GM21529 (cell line): Measurements from ENCODE around the gene PLAC1.
A peak's percentile ranks its signal among the peaks of the same experiment; 100 is the strongest.

Experiments
- ATAC-seq: cut with Tn5 transposase; IDR thresholded peaks from one replicate; pipeline ENCODE4 v1.9.1; 2021; ENCODE audit not compliant: unreplicated experiment

PLAC1 gene

GRCh38 chrX:134631426-134632346 lies 26.6 kb downstream of the PLAC1 start:
- no peak for ATAC-seq

GRCh38 chrX:134628663-134629062 lies 29.6 kb downstream of the PLAC1 start:
- ATAC-seq = no peak

GRCh38 chrX:134626434-134626833 lies 31.8 kb downstream of the PLAC1 start:
- ATAC-seq = no peak

- no peak for ATAC-seq
Observed at GRCh38 chrX:134625315-134625718, 33.0 kb downstream of the PLAC1 start.

- ATAC-seq = no peak
Observed at GRCh38 chrX:134624046-134624430, 34.2 kb downstream of the PLAC1 start.

GRCh38 chrX:134623293-134624045 lies 34.8 kb downstream of the PLAC1 start:
- ATAC-seq = no peak

GRCh38 chrX:134622813-134623185 lies 35.5 kb downstream of the PLAC1 start:
- no peak for ATAC-seq

- ATAC-seq = peak; percentile 96
Observed at GRCh38 chrX:134622056-134622812, 36.0 kb downstream of the PLAC1 start.

GRCh38 chrX:134619838-134620237 lies 38.4 kb downstream of the PLAC1 start:
- ATAC-seq = no peak

- no peak for ATAC-seq
Observed at GRCh38 chrX:134613396-134613795, 44.9 kb downstream of the PLAC1 start.

- no peak for ATAC-seq
Observed at GRCh38 chrX:134608153-134608552, 50.1 kb downstream of the PLAC1 start.

- no peak for ATAC-seq
Observed at GRCh38 chrX:134607523-134607922, 50.7 kb downstream of the PLAC1 start.

- no peak for ATAC-seq
Observed at GRCh38 chrX:134604701-134605311, 53.5 kb downstream of the PLAC1 start.

GRCh38 chrX:134603806-134604700 lies 54.2 kb downstream of the PLAC1 start:
- no peak for ATAC-seq

- ATAC-seq = no peak
Observed at GRCh38 chrX:134602410-134602809, 55.9 kb downstream of the PLAC1 start.

GRCh38 chrX:134601240-134601765 lies 57.0 kb downstream of the PLAC1 start:
- ATAC-seq = no peak

- ATAC-seq = no peak
Observed at GRCh38 chrX:134600714-134601113, 57.6 kb downstream of the PLAC1 start.

- no peak for ATAC-seq
Observed at GRCh38 chrX:134599184-134599914, 58.9 kb downstream of the PLAC1 start.

GRCh38 chrX:134592303-134592702 lies 66.0 kb downstream of the PLAC1 start:
- ATAC-seq = no peak
